HUES6 (cell line): ENCODE results near the gene GALR3.
A peak's percentile ranks its signal among the peaks of the same experiment; 100 is the strongest.

ENCODE experiments used
- H3K27ac ChIP-seq: 2 replicates; pipeline ENCODE4 v1.7.0; 2013; ENCODE audit warnings: low read depth, mild to moderate bottlenecking, low read length, inconsistent platforms
- H3K27me3 ChIP-seq: 2 replicates; pipeline ENCODE4 v1.6.1; 2013; ENCODE audit warnings: low read length; ENCODE audit not compliant: control insufficient read depth, insufficient read depth
- H3K36me3 ChIP-seq: 2 replicates; pipeline ENCODE4 v1.6.1; 2013; ENCODE audit warnings: low read length; ENCODE audit not compliant: control insufficient read depth, insufficient read depth
- H3K4me1 ChIP-seq: 2 replicates; pipeline ENCODE4 v1.6.1; 2013; ENCODE audit warnings: low read length; ENCODE audit not compliant: control insufficient read depth, insufficient read depth
- H3K4me3 ChIP-seq: 2 replicates; pipeline ENCODE4 v1.5.1; 2013; ENCODE audit warnings: low read depth, low read length
- H3K9ac ChIP-seq: one replicate; pipeline ENCODE4 v1.6.1; 2013; ENCODE audit warnings: mild to moderate bottlenecking, low read length
- H3K9me3 ChIP-seq: 2 replicates; pipeline ENCODE4 v1.6.1; 2013; ENCODE audit warnings: low read depth, low read length; ENCODE audit not compliant: control insufficient read depth, insufficient read depth

Gene GALR3

DNA sequence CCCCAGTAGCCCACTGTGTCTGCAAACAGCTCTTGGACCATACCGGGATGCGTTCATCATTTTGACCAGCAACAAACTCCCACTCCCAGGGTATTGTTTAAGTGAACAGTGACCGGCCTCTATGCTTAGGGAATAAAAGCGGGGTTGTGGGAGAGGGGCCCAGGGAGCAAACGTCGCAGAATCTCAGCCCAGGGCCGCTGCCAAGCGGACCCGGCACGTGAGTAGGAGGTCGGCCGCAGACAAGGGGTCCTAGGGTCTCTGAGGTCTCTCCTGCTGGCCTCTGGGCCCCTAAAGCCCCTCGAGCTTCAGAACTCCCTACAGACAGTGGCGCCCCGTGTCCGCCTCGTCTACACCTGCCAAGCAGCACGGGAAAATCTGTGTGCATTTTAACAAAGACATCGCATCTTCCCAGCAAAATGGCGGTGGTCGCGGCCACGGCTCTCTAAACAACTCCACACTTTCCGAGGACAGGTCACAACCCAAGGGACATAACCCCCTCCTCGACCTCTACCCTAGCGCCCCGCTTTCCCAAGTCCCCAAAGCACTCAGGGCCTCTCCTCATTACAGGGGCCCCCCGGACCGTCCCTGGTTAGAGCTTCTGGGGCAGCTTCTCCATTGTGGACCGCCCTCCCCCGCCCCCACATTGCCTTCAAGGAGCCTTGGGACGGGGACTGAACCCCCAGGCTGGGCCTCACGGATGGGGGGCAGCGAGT is 19.4 kb upstream of the GALR3 start:
- Histone ChIP-seq H3K27me3 (peaks cover 45% of the 10 kb centered on the region), H3K4me3 (peak overlapping the region; percentile 93), H3K9ac (peak overlapping the region; percentile 91), H3K36me3 (no peaks in the 10 kb centered on the region), H3K4me1 (peaks cover 21% of the 10 kb centered on the region), H3K9me3 (no peaks in the 10 kb centered on the region), H3K27ac (peak overlapping the region; percentile 66; the same call in 1 of the 2 replicates)

DNA sequence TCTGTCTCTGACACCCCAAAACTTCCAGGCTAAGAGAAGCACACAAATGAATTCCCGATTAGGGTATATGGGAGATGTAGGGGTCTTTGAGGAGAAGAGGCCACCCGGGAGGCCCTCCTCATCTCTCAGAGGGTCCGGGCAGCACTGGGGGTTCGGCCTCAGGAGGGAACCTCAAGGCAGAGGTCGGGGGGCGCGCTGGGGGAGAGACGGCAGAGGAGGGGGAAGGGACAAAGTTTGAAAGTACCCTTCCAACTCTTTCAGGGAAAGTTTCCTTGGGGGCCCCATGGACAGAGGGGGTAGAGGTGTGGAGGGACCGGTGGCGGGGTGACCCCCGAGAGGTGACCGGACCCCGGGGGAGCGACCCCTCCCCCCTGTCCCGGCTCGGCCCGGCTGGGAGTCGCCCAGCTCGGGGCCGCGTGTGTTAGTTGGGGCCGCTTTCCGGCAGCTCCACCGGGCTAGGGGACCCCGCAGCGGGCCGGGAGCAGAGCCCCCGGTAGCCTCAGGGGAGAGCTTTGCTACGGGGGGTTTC is 18.8 kb upstream of the GALR3 start:
- Histone ChIP-seq H3K9ac (peak overlapping the region; percentile 91), H3K36me3 (no peaks in the 10 kb centered on the region), H3K4me3 (peak overlapping the region; percentile 93), H3K4me1 (peaks cover 21% of the 10 kb centered on the region), H3K9me3 (no peaks in the 10 kb centered on the region), H3K27ac (peak overlapping the region; percentile 66; the same call in 1 of the 2 replicates), H3K27me3 (peaks cover 42% of the 10 kb centered on the region)

DNA sequence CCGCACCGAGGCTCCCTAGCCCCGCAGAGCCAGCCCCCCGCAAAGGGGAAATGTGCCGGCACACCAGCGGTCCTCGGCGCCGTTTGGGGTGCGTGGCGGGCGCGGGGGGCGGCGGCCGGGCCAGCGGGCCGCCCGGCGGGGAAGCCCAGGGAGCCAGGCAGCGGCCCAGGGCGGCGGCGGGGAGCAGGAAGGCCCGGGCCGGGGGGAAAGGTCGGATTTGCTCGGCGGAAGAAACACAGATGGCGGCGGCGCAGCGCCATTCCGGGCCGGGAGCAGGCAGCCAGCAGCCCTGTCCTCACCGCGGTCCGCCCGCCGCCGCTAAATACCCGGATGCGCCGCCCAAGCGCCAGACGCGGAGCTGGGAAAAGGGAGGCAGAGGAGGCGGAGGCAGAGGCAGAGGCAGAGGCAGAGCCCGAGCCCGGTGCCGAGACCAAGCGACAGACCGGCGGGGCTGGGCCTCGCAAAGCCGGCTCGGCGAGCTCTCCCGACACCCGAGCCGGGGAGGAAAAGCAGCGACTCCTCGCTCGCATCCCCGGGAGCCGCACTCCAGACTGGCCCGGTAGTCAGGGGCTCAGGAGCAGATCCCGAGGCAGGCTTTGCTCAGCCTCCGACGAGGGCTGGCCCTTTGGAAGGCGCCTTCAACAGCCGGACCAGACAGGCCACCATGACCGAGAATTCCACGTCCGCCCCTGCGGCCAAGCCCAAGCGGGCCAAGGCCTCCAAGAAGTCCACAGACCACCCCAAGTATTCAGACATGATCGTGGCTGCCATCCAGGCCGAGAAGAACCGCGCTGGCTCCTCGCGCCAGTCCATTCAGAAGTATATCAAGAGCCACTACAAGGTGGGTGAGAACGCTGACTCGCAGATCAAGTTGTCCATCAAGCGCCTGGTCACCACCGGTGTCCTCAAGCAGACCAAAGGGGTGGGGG is 18.0 kb upstream of the GALR3 start:
- no peaks in the 10 kb centered on the region for H3K36me3 ChIP-seq
- H3K27ac ChIP-seq: peak overlapping the region; percentile 70; the same call in 1 of the 2 replicates

DNA sequence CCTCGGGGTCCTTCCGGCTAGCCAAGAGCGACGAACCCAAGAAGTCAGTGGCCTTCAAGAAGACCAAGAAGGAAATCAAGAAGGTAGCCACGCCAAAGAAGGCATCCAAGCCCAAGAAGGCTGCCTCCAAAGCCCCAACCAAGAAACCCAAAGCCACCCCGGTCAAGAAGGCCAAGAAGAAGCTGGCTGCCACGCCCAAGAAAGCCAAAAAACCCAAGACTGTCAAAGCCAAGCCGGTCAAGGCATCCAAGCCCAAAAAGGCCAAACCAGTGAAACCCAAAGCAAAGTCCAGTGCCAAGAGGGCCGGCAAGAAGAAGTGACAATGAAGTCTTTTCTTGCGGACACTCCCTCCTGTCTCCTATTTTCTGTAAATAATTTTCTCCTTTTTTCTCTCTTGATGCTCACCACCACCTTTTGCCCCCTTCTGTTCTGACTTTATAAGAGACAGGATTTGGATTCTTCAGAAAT is 17.3 kb upstream of the GALR3 start:
- peak overlapping the region; percentile 70; the same call in 1 of the 2 replicates for H3K27ac ChIP-seq
- H3K27me3 ChIP-seq: peaks cover 42% of the 10 kb centered on the region
- peak overlapping the region; percentile 91 for H3K9ac ChIP-seq
- H3K4me3 ChIP-seq: peak overlapping the region; percentile 93
- H3K4me1 ChIP-seq: peaks cover 21% of the 10 kb centered on the region
- no peaks in the 10 kb centered on the region for H3K36me3 ChIP-seq
- no peaks in the 10 kb centered on the region for H3K9me3 ChIP-seq

More for the DNA sequence above, 18.0 kb upstream of the GALR3 start:
- Histone ChIP-seq H3K4me1 (peaks cover 21% of the 10 kb centered on the region), H3K4me3 (peak overlapping the region; percentile 93), H3K27me3 (peaks cover 42% of the 10 kb centered on the region), H3K9ac (peak overlapping the region; percentile 91), H3K9me3 (no peaks in the 10 kb centered on the region)

DNA sequence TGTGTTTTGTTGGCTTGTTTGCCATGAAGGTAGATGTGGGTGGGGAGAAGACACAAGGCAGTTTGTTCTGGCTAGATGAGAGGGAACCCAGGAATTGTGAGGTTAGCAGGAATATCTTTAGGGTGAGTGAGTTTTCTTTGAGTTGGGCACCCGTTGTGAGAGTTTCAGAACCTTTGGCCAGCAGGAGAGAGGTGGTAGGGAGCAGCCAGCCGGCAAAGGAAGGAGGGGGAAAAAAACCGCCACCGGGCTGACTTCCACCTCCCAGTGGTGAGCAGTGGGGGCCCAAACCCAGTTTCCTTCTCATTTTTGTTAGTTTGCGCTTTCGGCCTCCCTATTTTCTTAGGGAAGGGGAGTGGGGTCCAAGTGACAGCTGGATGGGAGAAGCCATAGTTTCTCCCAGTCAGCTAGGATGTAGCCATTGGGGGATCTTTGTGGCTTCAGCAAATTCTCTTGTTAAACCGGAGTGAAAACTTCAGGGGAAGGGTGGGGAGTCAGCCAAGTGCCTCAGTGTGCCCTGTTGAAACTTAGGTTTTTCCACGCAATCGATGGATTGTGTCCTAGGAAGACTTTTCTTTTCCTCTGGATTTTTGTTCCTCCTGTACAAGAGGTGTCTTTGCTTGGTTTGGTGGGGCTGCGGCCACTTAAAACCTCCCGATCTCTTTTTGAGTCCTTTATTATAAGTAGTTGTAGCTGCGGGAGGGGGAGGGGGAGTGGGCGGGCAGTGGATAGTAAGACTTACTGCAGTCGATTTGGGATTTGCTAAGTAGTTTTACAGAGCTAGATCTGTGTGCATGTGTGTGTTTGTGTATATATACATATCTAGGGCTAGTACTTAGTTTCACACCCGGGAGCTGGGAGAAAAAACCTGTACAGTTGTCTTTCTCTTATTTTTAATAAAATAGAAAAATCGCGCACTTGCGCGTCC is 16.5 kb upstream of the GALR3 start:
- H3K27me3 ChIP-seq: peaks cover 37% of the 10 kb centered on the region
- no peaks in the 10 kb centered on the region for H3K36me3 ChIP-seq
- H3K9me3 ChIP-seq: no peaks in the 10 kb centered on the region
- H3K4me1 ChIP-seq: peaks cover 21% of the 10 kb centered on the region
- H3K4me3 ChIP-seq: peak overlapping the region; percentile 93
- H3K9ac ChIP-seq: peak overlapping the region; percentile 91
- no peak overlapping the region for H3K27ac ChIP-seq

DNA sequence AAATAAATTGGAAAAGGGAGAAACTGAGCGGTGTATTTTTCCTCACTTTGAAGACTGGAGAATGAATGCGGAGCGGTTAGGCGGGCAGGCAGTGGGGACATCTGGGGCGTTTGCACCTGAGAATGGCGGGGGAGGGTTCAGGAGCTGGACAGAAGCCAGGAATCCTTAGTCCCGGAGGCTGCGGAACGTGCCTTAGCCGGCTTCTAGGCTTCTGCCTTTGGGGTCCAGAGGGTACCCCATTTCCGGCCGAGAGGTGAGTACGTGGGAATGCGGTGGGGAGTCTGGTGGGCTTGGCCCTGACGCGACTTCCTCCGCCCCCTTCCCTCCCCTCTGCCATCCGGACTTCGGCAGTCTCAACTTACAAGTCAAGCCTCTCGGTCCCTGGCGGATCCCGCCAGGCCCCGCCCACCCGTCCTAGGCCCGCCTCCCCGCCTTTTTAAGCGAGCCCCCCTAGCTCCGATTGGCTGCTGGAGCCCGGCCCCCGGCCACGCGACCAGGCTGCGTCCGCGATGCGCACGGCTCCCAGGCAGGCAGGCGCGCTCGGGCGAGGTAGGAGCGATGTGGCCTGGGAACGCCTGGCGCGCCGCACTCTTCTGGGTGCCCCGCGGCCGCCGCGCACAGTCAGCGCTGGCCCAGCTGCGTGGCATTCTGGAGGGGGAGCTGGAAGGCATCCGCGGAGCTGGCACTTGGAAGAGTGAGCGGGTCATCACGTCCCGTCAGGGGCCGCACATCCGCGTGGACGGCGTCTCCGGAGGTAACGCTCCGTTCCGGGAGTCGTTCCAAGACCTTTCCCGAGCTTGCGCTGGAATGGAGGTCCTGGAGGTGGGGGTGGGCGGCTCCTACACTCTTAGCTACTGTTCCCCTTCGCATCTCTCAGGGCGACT is 15.5 kb upstream of the GALR3 start, which contains the start of gene GCAT:
TSS of gene GCAT (plus strand) at position 525 of the 884 bp plus-strand sequence. CDS start at position 559, 34 bp downstream.
- no peaks in the 10 kb centered on the region; the same call in 1 of the 2 replicates for H3K36me3 ChIP-seq
- H3K9me3 ChIP-seq: no peaks in the 10 kb centered on the region
- H3K4me1 ChIP-seq: peaks cover 19% of the 10 kb centered on the region
- no peak within 1 kb of the TSS for H3K27ac ChIP-seq
- H3K27me3 ChIP-seq: peaks cover 33% of the 10 kb centered on the region
- peak within 1 kb of the TSS; percentile 91 for H3K9ac ChIP-seq
- H3K4me3 ChIP-seq: peak within 1 kb of the TSS; percentile 93

DNA sequence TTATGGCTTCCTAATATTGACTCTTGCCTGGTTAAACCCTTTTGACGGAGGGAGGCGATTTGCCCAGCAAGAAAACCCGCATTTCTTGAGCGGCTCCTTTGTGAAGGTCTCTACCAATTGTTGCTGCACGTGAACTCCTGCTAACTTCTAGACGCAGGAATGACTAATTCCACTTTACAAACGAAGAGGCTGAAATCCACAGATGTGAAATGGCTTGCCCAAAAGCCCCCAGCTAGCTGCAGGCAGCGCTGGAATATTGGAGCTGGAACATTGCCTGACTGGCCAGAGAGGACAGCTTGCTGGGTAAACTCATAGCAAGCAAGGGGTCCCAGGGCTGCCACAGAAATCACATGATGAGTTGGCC is 14.9 kb upstream of the GALR3 start:
- peaks cover 33% of the 10 kb centered on the region for H3K27me3 ChIP-seq
- peaks cover 2% of the 10 kb centered on the region; the same call in 1 of the 2 replicates for H3K36me3 ChIP-seq
- peaks cover 15% of the 10 kb centered on the region for H3K4me1 ChIP-seq
- H3K9ac ChIP-seq: peak overlapping the region; percentile 73
- H3K4me3 ChIP-seq: peak overlapping the region; percentile 93
- no peak overlapping the region for H3K27ac ChIP-seq
- no peaks in the 10 kb centered on the region for H3K9me3 ChIP-seq

DNA sequence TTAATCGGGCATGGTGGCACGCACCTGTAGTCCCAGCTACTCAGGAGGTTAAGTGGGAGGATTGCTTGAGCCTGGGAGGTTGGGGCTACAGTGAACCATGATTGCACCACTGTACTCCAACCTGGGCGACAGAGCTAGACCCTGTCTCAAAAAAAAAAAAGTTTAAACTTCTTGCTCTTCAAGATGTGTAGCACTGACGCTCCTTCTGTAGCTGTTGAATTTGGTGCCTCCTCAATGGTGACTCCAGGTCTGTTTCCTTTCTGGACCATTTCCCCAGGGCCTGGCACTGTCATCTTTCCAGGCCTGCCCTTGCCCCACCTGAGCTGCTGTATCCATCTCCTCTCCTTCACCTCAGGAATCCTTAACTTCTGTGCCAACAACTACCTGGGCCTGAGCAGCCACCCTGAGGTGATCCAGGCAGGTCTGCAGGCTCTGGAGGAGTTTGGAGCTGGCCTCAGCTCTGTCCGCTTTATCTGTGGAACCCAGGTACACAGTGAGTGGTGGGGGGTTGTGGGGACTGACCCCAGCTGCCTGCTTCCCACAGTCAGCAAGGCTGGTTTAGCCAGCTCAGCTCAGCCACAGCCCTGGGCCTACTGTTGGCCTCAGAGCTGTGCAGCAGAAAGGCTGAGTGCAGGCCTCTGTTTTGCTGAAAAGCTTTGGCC is 13.4 kb upstream of the GALR3 start:
- Histone ChIP-seq H3K27ac (no peak overlapping the region), H3K9me3 (no peaks in the 10 kb centered on the region), H3K4me3 (no peak overlapping the region), H3K27me3 (peaks cover 21% of the 10 kb centered on the region; the same call in 1 of the 2 replicates), H3K4me1 (peaks cover 5% of the 10 kb centered on the region; the same call in 1 of the 2 replicates), H3K9ac (no peak overlapping the region), H3K36me3 (peaks cover 12% of the 10 kb centered on the region)

DNA sequence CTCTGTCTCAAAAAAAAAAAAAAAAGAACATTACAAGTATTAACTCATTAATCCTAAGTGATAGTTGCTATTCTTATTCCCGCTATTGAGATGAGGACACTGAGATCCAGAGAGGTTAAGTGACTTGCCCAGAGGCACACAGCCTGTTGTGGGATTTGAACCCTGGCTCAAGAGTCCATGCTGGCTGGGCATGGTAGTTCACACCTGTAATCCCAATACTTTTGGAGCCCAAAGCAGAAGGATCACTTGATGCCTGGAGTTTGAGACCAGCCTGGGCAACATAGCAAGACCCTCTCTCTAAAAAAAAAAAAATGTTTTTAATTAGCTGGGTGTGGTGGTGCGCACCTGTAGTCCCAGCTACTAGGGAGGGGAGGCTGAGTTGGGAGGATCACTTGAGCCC is 11.3 kb upstream of the GALR3 start:
- H3K9ac ChIP-seq: no peak overlapping the region
- H3K4me3 ChIP-seq: no peak overlapping the region
- H3K9me3 ChIP-seq: no peaks in the 10 kb centered on the region
- H3K27me3 ChIP-seq: peaks cover 6% of the 10 kb centered on the region; the same call in 1 of the 2 replicates
- peaks cover 28% of the 10 kb centered on the region for H3K36me3 ChIP-seq
- no peak overlapping the region for H3K27ac ChIP-seq
- H3K4me1 ChIP-seq: no peaks in the 10 kb centered on the region
